ENCODE results near the gene EPX.
"Not testable (repeated sequence)": the region's sequence is repeated elsewhere in the genome, so short reads cannot be mapped to it uniquely, and the experiment has no call there.

EPX gene, protein sequence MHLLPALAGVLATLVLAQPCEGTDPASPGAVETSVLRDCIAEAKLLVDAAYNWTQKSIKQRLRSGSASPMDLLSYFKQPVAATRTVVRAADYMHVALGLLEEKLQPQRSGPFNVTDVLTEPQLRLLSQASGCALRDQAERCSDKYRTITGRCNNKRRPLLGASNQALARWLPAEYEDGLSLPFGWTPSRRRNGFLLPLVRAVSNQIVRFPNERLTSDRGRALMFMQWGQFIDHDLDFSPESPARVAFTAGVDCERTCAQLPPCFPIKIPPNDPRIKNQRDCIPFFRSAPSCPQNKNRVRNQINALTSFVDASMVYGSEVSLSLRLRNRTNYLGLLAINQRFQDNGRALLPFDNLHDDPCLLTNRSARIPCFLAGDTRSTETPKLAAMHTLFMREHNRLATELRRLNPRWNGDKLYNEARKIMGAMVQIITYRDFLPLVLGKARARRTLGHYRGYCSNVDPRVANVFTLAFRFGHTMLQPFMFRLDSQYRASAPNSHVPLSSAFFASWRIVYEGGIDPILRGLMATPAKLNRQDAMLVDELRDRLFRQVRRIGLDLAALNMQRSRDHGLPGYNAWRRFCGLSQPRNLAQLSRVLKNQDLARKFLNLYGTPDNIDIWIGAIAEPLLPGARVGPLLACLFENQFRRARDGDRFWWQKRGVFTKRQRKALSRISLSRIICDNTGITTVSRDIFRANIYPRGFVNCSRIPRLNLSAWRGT

DNA sequence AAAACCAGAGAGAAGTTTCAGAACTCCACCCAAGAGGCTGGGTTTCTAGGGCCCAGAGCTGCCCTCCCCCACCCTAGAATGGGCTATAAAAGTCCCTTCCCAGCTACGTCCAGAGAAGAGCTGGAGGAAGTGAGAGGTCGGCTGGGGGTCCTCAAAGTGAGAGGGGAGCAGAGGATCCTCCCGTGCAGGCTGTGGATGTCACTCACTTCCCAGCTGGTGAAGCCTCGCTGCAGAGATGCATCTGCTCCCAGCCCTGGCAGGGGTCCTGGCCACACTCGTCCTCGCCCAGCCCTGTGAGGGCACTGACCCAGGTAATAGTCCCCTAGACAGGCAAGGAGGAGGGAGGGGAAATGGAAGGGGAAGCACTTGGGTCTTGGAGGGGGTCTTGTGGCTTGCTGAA is at the start of gene EPX:
TSS of gene EPX (plus strand) at position 115 of the 400 bp plus-strand sequence. CDS start at position 236, 121 bp downstream.
- DNase-seq = no peak

DNA sequence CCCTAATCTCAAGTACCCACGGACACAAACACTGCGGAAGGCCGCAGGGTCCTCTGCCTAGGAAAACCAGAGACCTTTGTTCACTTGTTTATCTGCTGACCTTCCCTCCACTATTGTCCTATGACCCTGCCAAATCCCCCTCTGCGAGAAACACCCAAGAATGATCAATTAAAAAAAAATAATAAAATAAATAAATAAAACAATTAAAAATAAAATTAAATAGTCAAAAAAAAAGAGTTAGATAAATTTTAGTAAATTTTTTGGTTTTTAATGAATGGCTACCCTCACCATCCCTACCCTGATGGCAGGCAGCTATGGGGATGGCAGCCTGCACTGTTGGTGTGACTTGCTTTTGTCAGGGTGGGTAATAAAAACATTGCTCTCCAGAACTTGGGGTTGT is 49.2 kb upstream of the EPX start:
- DNase-seq = not testable (repeated sequence)

DNA sequence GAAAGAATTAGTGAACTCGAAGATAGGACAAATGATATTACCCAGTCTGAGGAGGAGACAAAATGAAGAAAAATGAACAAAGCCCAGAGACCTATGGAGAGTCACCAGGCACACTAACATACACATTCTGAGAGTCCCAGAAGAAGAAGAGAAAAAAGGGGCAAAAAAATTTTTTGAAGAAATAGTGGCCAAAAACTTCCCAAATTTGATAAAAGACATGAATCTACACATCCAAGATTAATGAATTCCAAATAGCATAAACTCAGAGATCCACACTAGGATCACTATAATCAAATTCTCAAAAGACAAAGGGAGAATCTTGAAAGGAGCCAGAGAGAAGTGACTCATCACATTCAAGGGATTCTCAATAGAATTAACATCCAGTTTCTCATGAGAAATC is 47.7 kb upstream of the EPX start:
- no peak for DNase-seq

DNA sequence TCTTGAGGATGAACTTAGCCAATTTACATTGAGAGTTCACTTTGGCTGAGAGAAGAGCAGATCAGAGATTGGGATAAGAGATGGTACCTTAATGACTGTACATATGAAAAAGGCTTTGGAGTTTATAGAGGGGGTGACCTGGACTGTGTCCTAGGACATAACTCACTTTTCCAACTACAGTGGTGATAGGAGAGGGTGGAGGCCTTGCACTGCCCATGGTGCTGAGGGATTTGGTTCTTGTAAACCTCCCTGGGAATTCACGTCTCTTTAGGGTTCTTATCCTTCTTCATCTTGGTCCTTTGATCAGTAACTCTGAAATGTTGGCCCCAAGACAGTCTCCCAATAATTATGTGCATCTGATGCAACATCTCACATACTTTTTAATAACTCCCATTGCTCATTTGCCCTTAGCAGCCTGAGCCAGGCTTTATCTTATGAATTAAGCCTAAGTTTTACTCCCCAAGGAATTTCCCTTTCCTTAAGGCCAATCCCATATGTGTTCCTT is 44.5 kb upstream of the EPX start, which contains the start of gene OR4D1:
TSS of gene OR4D1 (plus strand) at position 455 of the 505 bp plus-strand sequence. CDS start 6,770 bp downstream, outside the sequence.
- no peak for DNase-seq

DNA sequence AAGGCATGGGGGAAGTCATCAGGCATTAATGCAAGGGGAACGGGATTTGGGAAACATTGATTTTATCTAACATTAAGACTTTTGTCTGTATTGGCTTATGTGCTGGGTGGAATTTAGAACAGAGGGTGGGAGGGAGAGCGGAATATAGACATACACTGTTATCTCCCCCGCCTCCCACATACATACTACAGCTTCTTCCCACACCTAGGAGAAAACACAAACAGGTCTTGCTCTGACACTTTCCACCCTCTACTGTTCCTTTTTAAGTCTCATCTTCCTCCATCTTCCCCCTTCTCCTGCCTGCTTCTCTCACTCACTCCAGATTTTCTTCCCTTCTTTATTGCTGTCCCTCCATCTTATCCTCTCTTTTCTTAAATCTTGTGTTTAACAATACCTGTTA is 43.9 kb upstream of the EPX start:
- DNase-seq = no peak

DNA sequence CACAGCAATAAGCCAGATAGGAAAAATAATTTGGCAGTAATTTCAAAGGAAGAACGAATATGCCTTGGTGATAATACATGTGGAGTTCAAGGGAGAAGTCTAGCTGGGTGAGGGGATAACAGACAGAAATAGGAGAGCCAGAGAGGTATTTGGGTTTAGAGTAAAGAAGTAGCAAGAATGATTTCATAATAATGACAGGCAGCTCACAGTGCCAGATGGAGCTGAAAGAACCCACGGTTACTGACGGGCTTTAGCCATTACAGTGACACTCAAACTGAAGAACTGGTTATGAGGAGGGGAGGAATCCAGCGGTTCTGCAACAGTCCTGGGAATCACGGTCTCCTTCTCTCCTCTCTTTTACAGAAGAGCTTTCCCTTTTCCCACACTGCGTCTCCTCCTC is 42.1 kb upstream of the EPX start:
- DNase-seq = no peak

DNA sequence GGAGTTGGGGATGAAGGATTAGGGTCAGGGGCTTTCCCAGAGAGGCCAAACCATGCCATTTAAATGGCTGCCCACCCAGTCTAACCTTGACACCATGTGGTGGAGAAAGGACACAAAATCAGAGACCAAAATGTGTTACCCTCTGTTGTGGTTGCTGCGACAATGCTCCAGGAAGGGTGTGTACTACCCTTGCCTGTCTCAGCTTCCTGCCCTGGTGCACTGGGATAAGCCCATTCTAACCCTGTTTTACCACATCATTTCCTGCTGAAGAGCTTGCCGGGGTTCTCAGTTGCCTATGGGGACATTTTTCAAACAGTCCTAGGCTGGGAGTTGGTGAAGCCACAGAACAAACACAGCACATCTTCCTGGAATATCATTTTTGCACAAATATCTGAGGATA is 39.5 kb upstream of the EPX start:
- peak; percentile 5 for DNase-seq

DNA sequence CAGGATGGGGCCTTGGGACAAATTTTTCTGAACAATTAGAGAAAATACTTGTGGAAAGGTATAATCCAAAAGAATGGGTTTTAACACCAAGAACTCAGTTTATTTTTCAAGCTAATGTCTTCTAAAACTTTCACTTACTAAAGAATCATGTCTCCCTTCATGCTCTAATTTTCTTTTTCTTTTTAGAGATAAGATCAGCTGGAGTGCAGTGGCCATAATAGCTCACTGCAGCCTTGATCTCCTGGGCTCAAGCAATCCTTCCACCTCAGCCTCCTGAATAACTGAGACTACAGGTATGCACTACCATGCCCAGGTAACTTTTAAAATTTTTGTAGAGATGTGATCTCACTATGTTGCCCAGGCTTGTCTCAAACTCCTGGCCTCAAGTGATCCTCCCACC is 38.9 kb upstream of the EPX start:
- DNase-seq = no peak

DNA sequence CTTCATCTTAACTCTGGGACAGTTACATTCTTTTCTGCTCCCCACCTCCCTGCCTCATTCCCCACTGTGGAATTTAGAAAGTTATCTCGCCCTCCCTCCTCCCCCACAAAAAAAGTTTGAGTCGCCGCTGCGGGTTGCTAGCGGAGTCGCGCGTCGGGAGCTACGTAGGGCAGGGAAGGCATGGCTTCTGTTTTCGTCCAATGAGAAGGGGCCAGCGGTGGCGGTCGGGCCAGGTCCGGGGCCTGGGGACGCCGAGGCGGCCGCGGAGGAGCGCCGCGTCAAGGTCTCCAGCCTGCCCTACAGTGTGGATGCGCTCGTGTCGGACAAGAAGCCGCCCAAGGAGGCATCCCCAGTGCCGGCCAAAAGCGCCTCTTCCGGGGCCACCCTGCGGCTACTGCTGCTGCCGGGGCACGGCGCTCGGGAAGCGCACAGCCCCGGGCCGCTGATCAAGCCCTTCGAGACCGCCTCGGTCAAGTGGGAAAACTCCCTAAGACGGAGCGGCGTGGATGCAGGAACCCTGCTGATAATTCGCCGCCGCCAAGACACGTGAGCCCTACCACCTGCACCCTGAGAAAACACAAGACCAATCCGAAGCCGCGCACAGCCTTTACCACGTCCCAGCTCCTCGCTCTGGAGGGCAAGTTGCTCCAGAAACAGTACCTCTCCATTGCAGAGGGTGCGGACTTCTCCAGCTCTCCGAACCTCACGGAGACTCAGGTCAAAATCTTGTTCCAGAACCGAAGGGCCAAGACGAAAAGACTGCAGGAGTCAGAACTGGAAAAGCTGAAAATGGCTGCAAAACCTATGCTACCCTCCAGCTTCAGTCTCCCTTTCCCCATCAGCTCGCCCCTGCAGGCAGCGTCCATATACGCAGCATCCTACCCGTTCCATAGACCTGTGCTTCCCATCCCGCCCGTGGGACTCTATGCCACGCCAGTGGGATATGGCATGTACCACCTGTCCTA is 35.4 kb upstream of the EPX start:
- no peak for DNase-seq

DNA sequence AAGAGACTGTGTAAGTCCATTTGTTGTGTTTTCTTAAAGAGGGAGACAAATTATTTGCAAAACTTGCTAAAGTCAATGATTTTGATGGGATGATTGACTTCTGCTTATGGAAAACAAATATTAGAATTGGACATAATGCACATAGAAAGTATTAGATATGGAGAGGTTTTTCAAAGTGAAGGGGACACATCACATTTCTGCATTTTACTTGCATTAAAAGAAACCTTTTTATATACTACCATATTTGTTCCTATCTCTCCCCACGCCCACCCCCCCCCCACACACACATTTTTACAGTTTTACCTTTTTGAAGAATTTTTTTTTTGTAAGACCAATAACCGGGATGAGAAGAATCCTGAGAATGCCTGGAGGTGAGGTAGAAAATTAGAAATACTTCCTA is 34.3 kb upstream of the EPX start:
- no peak for DNase-seq

DNA sequence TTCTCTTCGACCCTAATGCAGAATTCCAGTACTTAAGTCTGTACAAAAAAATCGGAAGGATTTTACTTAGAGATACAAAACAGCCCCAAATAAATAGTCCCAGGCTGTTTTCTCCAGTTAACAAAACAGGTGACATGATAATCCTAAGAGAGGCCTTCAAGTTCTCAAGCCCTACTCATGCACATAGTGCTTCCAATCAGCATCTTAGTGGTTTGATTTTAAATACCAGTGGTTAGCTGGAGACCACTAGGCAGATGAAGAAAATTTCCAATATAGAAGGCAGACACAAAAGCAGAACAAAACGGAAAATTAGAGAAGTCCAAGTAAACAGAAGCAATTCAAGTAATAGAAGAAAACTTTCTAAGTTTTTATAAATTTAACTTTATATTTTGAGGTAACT is 31.0 kb upstream of the EPX start:
- DNase-seq = no peak

DNA sequence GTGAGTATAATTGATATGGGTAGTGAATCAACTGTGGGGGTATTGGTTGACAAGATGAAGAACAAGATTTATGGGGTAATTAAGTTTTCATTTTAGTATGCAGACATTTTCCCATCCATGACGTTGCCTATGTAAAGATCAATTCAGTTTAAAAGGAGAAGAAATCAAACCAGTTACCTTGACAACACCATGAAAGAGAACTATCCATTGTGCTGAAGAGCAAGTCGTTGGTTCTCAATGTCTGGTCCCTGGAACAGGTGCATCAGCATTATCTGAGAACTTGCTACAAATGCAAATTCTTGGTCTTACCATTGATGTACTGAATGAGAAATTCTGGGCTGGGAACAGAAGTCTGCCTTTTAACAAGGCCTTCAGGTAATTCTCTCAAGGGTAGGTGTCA is 26.5 kb upstream of the EPX start:
- DNase-seq = peak; percentile 4

DNA sequence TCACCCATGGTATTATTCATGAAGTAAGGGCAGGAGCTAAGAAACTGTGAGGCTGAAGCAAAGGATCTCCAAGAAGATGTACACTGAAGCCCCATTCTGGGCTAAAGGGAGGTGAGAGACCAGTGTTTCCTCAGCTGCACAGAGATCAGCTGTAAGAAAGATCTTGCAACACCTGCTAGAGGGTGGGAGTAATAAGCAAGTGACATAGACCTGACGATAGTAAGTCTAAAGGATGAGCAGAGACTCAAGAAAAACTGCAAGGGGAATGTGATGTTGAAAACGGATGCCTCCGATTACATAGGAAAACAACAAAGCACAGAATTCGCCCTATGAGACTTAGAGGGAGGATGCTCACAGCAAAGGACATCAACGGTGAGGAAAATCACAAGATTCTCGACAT is 25.8 kb upstream of the EPX start, which contains the start of gene OR4D2:
TSS of gene OR4D2 (plus strand) at position 301 of the 400 bp plus-strand sequence. CDS start 2,674 bp downstream, outside the sequence.
- no peak for DNase-seq

DNA sequence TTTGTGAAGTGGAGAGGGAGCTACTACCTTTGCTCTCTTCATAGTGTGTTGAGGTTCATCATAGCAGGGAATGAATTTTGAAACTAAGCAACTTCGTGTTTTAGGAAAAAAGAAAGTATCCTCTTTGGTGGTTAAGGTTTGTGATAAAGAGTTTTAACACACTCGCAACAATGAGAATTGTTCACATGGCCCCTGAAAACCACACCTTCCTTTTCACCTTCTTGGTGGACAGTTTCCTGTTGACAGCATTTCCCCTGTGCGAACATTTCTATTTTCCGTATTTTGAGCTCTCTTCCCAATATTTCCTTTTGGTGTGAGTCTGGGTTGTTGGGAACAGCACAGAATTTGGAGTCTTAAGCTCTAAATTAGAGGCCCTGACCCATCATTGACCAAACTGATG is 21.9 kb upstream of the EPX start:
- no peak for DNase-seq

DNA sequence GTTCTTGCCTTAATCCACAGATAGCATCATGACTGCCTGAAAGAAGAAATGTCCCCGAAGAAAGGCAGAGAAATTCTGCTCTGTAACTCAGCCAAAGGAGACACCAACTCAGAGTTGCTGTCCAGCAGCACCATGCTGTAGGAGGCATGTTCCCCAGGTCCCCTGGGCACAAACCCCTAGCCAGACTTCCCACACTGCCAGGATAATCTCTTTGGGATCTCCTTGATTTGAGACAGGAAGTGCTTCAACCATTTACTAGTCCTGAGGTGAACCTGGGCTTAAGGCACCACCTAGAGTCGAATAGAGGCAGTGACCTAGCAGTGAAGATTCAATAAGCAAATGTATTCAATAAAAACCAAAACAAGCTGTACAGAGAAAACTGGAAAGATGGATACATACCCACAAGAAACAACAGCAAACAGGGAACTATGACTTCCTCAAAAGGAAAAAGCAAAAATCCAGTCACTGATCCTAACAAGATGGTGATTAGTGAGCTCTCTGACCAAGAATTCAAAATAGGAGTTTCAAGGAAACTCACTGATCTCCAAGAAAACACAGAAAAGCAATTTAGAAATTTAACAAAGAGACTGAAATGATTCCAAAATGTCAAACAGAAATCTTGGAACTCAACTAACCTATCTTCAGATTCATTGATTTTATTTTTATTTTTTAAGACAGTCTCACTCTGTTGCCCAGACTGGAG is 20.0 kb upstream of the EPX start:
- peak; percentile 54 for DNase-seq

DNA sequence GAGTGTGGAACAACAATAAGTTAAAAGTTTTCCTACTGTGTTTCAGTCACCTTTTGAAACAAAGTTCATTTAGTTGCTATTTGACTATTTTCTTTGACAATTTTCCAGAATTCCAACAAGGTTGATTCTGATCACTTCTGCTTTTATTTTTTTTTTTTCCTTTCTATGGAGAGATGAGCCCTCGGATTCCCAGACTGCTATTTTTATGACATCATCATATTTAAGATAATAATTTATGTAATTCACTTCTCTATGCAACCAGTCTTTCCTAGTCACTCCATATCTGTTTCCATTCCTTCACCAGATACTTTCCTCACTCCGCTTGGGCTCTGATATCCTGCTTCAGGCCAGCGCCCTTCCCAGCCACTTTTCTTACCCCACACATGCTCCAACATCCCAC is 17.7 kb upstream of the EPX start:
- no peak for DNase-seq

DNA sequence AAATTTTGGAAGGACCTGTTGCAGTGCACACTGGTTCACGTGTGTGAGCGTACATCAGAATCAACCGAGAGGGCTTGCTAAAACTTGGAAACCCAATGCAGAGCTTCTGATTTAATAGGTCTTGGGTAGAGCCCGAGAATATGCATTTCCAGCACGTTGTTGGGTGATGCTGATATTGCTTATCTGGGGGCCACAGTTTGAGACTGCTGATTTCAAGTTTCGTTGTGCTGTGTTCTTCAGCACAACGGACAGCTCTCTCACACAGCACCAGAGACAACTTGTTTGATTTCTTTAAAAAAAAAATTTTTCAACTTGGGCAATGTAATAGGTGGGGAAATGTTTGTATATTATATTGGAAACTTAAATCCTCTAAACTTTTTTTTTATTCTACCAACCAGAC is 16.3 kb upstream of the EPX start:
- DNase-seq = peak; percentile 27

DNA sequence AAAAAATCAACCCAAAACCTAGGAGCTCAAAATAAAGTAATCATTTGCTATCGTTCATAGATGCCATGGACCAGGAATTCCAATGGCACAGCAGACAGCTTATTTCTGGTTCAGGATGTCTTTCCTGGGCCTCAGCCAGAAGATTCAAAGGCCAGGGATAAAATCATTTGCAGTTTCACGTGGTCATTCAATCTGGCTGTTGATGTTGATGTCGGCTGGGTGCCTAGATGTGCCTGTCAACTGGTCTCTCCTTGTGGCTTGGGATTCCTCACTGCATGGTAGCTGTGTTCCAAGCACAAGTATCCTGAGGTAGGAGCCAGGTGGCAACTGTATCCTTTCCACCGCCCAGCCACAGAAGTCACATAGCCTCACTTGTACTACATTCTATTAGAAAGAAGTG is 10.7 kb upstream of the EPX start:
- DNase-seq = no peak

DNA sequence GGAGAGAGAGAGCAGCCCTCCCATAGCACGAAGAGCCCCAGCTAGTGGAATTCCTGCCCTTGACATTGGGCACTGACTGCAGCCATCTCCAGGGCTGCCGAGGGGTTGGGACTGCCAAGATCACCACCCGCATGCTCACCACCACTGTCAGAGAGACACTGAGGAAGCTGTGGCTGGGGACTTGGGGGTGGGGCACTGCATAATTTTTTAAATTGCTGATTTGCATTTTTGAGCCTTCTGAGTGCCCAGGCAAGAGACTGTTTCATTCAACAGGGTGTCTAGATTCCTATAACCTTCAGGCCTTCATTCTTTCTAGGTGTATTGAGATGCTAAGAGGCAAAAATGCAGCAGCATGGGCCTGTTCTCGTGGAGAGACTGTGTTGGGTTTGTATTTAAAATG is 9.0 kb upstream of the EPX start:
- DNase-seq = no peak

DNA sequence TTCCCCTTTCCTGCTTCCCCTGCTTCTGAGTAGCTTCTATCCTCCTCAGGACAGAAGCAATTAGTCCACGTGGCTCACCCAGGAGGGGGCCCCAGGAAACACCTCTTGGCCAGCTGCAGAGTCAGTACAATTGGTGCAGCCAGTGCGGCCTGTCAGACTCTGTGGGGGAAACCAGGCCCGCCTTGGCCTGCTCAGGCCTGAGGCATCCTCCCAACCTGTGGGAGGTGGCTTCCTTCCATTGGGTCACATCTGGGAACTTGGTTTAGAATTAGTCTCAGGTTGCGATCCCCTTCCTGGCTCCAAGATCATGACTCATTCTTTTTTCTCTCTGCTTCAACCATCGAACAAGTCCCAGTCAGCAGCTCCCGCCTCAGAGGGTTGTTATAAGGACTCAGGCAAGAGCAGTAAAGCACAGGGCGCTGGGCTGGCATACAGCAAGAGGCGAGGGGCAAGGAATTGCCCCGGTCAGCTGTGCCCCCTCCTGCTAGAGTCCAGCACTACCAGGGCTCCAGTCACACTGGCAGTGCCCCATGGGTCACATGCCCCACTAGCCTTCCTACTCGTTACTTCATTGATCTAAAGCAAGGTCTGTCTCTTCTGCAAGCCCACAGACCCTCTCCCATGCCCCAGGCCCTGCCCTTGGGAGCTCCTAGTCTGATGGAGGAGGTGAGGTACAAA is 8.1 kb upstream of the EPX start:
- peak; percentile 49 for DNase-seq

DNA sequence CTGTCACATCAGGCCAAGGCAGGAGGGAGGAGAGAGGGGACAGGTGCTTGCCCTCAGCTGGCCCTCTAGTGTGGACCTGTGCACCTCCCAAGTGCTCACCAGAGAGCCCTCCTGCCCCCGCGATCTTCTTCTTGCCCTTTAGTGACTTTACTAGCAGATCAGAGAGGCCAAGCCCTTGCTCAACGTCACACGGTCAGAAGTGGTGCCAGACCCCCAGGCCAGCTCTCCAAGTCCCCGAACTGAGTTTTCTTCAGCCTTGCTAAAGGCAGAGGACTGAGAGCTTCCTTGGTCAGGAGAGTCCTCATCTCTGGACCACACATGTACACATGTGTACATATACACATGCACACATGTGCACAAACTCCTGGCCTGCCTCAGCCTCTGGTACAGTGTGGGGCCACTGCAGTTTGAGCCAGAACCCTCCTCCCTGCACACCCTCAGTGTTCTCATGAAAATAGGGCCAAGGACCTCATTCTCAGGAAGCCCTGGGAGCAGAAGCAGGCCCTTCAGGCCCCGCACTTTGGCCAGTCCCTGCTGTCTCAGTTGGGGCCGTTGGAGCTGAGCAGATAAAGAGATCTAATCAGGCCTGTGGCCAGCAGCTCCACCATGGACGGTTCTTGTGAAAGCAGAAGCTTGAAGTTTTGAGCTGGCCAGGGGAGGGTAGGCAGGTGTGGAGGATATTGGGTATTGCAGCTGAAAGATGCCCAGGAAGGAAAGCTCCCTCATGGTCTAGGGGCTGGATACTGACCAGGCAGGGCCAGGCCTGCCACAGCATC is 7.4 kb upstream of the EPX start:
- DNase-seq = peak; percentile 88
